K562 (cell line): ENCODE measurements around the gene HDAC1. TPM values are rescaled to one million over a fixed set of nuclear protein-coding genes. Genes with fewer than 3 reads are reported as not detected.

ENCODE experiments used
- ARID4B ChIP-seq: sonication (generic); formaldehyde crosslinking; IDR thresholded peaks from 2 replicates; pipeline ENCODE4 v1.8.0; 2022; ENCODE audit warnings: mild to moderate bottlenecking, missing genetic modification reagents
- CREB1 ChIP-seq, 2 experiments: sonication (generic) in 1 of 2; formaldehyde crosslinking in 1 of 2; IDR thresholded peaks; 2 replicates each; pipeline versions ENCODE4 v1.6.1 to v1.8.0; 2012 to 2022; ENCODE audit warnings: inconsistent platforms in 1 of 2, mild to moderate bottlenecking in 1 of 2, missing genetic modification reagents in 1 of 2, moderate library complexity in 1 of 2
- EGR1 ChIP-seq: fragments of 450-650 bp; conservative IDR thresholded peaks from 2 replicates; pipeline ENCODE4 v1.6.1; 2017; ENCODE audit warnings: mild to moderate bottlenecking
- GATAD2A ChIP-seq: fragments of 450-650 bp; IDR thresholded peaks from 2 replicates; pipeline ENCODE4 v1.6.1; 2017
- GMEB1 ChIP-seq: fragments of 250-450 bp; sonication (Bioruptor Pico); IDR thresholded peaks from 2 replicates; pipeline ENCODE4 v1.4.0; 2020; ENCODE audit warnings: mild to moderate bottlenecking
- NRF1 ChIP-seq, 2 experiments: fragments of 450-650 bp; IDR thresholded peaks in 1 of 2; conservative IDR thresholded peaks in 1 of 2; 2 replicates each; pipeline ENCODE4 v1.6.1; 2014; ENCODE audit warnings: mild to moderate bottlenecking in 2 of 2
- PTBP1 ChIP-seq: fragments of 200-400 bp; formaldehyde crosslinking; IDR thresholded peaks from 2 replicates; pipeline ENCODE4 v1.6.1; 2017; ENCODE audit warnings: low read depth, low read length
- RBFOX2 ChIP-seq: fragments of 200-400 bp; formaldehyde crosslinking; IDR thresholded peaks from 2 replicates; pipeline ENCODE4 v1.6.1; 2017; ENCODE audit warnings: low read depth, mild to moderate bottlenecking, low read length, moderate library complexity
- RBM17 ChIP-seq: fragments of 200-400 bp; formaldehyde crosslinking; IDR thresholded peaks from 2 replicates; pipeline ENCODE4 v1.6.1; 2017; ENCODE audit warnings: low read depth, mild to moderate bottlenecking, low read length, borderline replicate concordance
- TSC22D4 ChIP-seq: fragments of 450-650 bp; IDR thresholded peaks from 2 replicates; pipeline ENCODE4 v1.6.1; 2016; ENCODE audit warnings: missing genetic modification characterization, missing biosample characterization, control low read depth
- USF1 ChIP-seq: sonication (generic); formaldehyde crosslinking; IDR thresholded peaks from 2 replicates; pipeline ENCODE4 v1.9.0; 2022; ENCODE audit warnings: mild to moderate bottlenecking, missing genetic modification reagents
- WHSC1 ChIP-seq: IDR thresholded peaks from one replicate; pipeline ENCODE4 v1.6.1; 2012; ENCODE audit warnings: low read length, control low read depth, inconsistent platforms
- ZBTB1 ChIP-seq: sonication (generic); formaldehyde crosslinking; IDR thresholded peaks from 2 replicates; pipeline ENCODE4 v1.8.1; 2023; ENCODE audit warnings: missing genetic modification reagents, low read depth, mild to moderate bottlenecking, borderline replicate concordance
- ZBTB9 ChIP-seq: fragments of 450-650 bp; formaldehyde crosslinking; IDR thresholded peaks from 2 replicates; pipeline ENCODE4 v1.4.0; 2020; ENCODE audit warnings: mild to moderate bottlenecking, moderate library complexity
- ZFX ChIP-seq: sonication (generic); formaldehyde crosslinking; IDR thresholded peaks from 2 replicates; pipeline ENCODE4 v1.8.0; 2022; ENCODE audit warnings: mild to moderate bottlenecking, missing genetic modification reagents, moderate library complexity
- ZNF511 ChIP-seq: sonication (generic); formaldehyde crosslinking; IDR thresholded peaks from 2 replicates; pipeline ENCODE4 v1.8.0; 2022; ENCODE audit warnings: mild to moderate bottlenecking, missing genetic modification reagents
- ZNF764 ChIP-seq: fragments of 250-450 bp; sonication (Bioruptor Pico); IDR thresholded peaks from 2 replicates; pipeline ENCODE4 v1.4.0; 2020; ENCODE audit warnings: low read depth, mild to moderate bottlenecking, moderate library complexity
- polyA plus RNA-seq, 8 experiments: library from polyadenylated mRNA; depleted of rRNA in 4 of 8; stranded (reverse) in 5 of 8; unstranded in 3 of 8; fragments of >200 nt; fragmentation: Nextera tagmentation in 2 of 8; fragmentation: Illumina TruSeq in 1 of 8; extraction: Ambion mirVana in 2 of 8; extraction: Trizol in 1 of 8; gene quantifications; 2 replicates each; pipeline versions ENCODE4 v1.2.1 to v1.2.3, GENCODE V29; 2011 to 2014; ENCODE audit warnings: inconsistent platforms in 1 of 8, missing spikeins in 1 of 8
- total RNA-seq, 7 experiments: library from RNA; depleted of rRNA in 6 of 7; stranded (reverse); fragments of >200 nt in 6 of 7; fragmentation: Illumina TruSeq in 2 of 7; extraction: Trizol in 2 of 7; gene quantifications; 2 replicates each; pipeline versions ENCODE4 v1.2.1 to v1.2.3, GENCODE V29; 2011 to 2021; ENCODE audit warnings: low replicate concordance in 1 of 7

The HDAC1 gene
- total and polyA plus RNA-seq, 9 of the 15 experiments (the other 6 are each of a cell fraction or from before 2014, with no cell fraction given), result 169 to 384 (median 193) TPM

GRCh38 chr1:32351399-32352238 lies 59.7 kb downstream of the HDAC1 start (continued):
- TF ChIP-seq ZFX, result peak; percentile 83
- TF ChIP-seq USF1 (CRISPR knock-in tag), result peak; percentile 74
- TF ChIP-seq PTBP1, result no peak
- 0 out of 2 replicates have a peak, but pooled peaks have one; percentile 34 for TF ChIP-seq ZNF764 (CRISPR knock-in tag)
- peak; percentile 81 for TF ChIP-seq ARID4B (CRISPR knock-in tag)
- peak; percentile 85; the same call in 1 of the 2 replicates for TF ChIP-seq ZBTB1 (CRISPR knock-in tag)
- TF ChIP-seq GMEB1 (CRISPR knock-in tag), result peak; percentile 73
- no peak for TF ChIP-seq RBM17
- 0 out of 2 replicates have a peak, but pooled peaks have one; percentile 7 for TF ChIP-seq GATAD2A
- TF ChIP-seq NRF1 (conservative IDR thresholded peaks at IDR 0.05 in 1 of 2, IDR thresholded peaks at IDR 0.05 in 1 of 2), result peak in 1 of 2 experiments; percentile 67; a peak in 2 of 4 replicates
- TF ChIP-seq RBFOX2, result peak; percentile 90
- TF ChIP-seq EGR1, result no peak
- TF ChIP-seq ZBTB9 (CRISPR knock-in tag), result peak; percentile 50; the same call in 1 of the 2 replicates
- TF ChIP-seq CREB1 (IDR thresholded peaks at IDR 0.05), result peak; percentile 57
- TF ChIP-seq CREB1 (CRISPR knock-in tag; IDR thresholded peaks at IDR 0.05), result peak; percentile 67; the same call in 1 of the 2 replicates
- TF ChIP-seq ZNF511 (CRISPR knock-in tag), result peak; percentile 87
- TF ChIP-seq TSC22D4 (tag), result no peak
- TF ChIP-seq WHSC1, result no peak
